CD4-positive, alpha-beta T cell (primary cell): ENCODE results near the gene ZNF10. TPM values are rescaled to one million over a fixed set of nuclear protein-coding genes. Genes with fewer than 3 reads are reported as not detected.

ENCODE experiments used
- ATAC-seq: fragments of 200-7000 bp; cut with Tn5 transposase; one replicate; pipeline ENCODE4 v1.10.0; 2022; ENCODE audit warnings: mild to moderate bottlenecking; ENCODE audit not compliant: poor library complexity
- CTCF ChIA-PET: fragments of 350-600 bp; sonication (Branson Sonifier 250); formaldehyde crosslinking; loops from one replicate; lab custom pipeline; 2021; ENCODE audit warnings: antibody characterized with exemption, inconsistent platforms; lab: Charles Lee
- POLR2A ChIA-PET: fragments of 350-600 bp; sonication (Branson Sonifier 250); formaldehyde crosslinking; loops from one replicate; lab custom pipeline; 2021; ENCODE audit warnings: antibody characterized with exemption, inconsistent platforms; lab: Charles Lee
- DNase-seq, 14 experiments: peaks; one replicate each; pipeline ENCODE4 v3.0.0-alpha.2; 2013 to 2020; ENCODE audit warnings: mixed read lengths in 2 of 14
- H3K27ac ChIP-seq, 2 donors: one replicate each; pipeline versions ENCODE4 v1.5.1 to v1.7.0; 2013; ENCODE audit warnings: low read length in 2 of 2, low read depth in 1 of 2, mild to moderate bottlenecking in 1 of 2
- H3K27me3 ChIP-seq, 2 experiments: 1 replicate in 1 of 2; 2 replicates in 1 of 2; pipeline versions ENCODE4 v1.6.1 to v1.7.0; 2013; ENCODE audit warnings: low read length in 2 of 2, control low read depth in 1 of 2, mild to moderate bottlenecking in 1 of 2, moderate library complexity in 1 of 2; ENCODE audit not compliant: insufficient read depth in 2 of 2, control insufficient read depth in 1 of 2
- H3K36me3 ChIP-seq: one replicate; pipeline ENCODE4 v1.6.1; 2013; ENCODE audit warnings: low read length, control low read depth; ENCODE audit not compliant: insufficient read depth
- H3K4me1 ChIP-seq: one replicate; pipeline ENCODE4 v1.6.1; 2013; ENCODE audit warnings: low read length, control low read depth; ENCODE audit not compliant: insufficient read depth
- H3K4me3 ChIP-seq: one replicate; pipeline ENCODE4 v1.5.1; 2013; ENCODE audit warnings: mild to moderate bottlenecking, low read length, moderate library complexity
- H3K9me3 ChIP-seq, 2 experiments: 1 replicate in 1 of 2; 2 replicates in 1 of 2; pipeline versions ENCODE4 v1.6.1 to v1.7.0; 2013; ENCODE audit warnings: low read length in 2 of 2, mild to moderate bottlenecking in 2 of 2, control low read depth in 1 of 2, moderate library complexity in 1 of 2; ENCODE audit not compliant: control insufficient read depth in 1 of 2, insufficient read depth in 1 of 2
- H3K27ac Mint-ChIP-seq: one replicate; pipeline ENCODE4 v1.8.0; 2020; ENCODE audit warnings: mixed read lengths
- H3K27me3 Mint-ChIP-seq: one replicate; pipeline ENCODE4 v1.8.0; 2021; ENCODE audit warnings: mixed read lengths
- H3K36me3 Mint-ChIP-seq: one replicate; pipeline ENCODE4 v1.8.0; 2021; ENCODE audit warnings: low read depth, mixed read lengths
- H3K4me1 Mint-ChIP-seq: one replicate; pipeline ENCODE4 v1.8.0; 2021; ENCODE audit warnings: low read depth, mixed read lengths
- H3K4me3 Mint-ChIP-seq: one replicate; pipeline ENCODE4 v1.8.0; 2020; ENCODE audit warnings: mild to moderate bottlenecking, mixed read lengths
- H3K9me3 Mint-ChIP-seq: one replicate; pipeline ENCODE4 v1.8.0; 2020; ENCODE audit warnings: mixed read lengths
- intact Hi-C, 2 experiments: fragments of 100-400 bp; cut with DNase I in 1 of 2; cut with micrococcal nuclease in 1 of 2; formaldehyde crosslinking; loops; one replicate each; pipeline versions ENCODE4 v1.15.1 to v1.9.0; 2023 to 2025; cut with DNase I, micrococcal nuclease
- total RNA-seq, 174 experiments: library from RNA in 2 of 174; stranded (reverse) in 2 of 174; gene quantifications; one replicate each; pipeline ENCODE4 v1.2.3 and lab custom pipeline; 2021 to 2026
- TF ChIP-seq, protein P1 (sequence below): fragments of 200-600 bp; IDR thresholded peaks from one replicate; pipeline ENCODE4 v1.8.0; 2022; ENCODE audit warnings: antibody characterized with exemption, mild to moderate bottlenecking

The ZNF10 gene
- total RNA-seq, 2 experiments from 2014 or later, result 43.3 to 47.8 TPM

DNA sequence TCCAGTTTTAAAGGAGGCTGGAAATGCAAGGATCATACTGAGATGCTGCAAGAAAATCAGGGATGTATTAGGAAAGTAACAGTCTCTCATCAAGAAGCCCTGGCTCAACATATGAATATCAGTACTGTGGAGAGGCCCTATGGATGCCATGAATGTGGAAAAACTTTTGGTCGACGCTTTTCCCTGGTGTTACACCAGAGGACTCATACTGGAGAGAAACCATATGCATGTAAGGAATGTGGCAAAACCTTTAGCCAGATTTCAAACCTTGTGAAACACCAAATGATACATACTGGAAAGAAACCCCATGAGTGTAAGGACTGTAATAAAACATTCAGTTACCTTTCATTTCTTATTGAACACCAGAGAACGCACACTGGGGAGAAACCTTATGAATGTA lies 24.8 kb upstream of the ZNF10 start:
- POLR2A ChIA-PET, result interaction anchor here (1.2 kb wide), 1 partner anchor 24 kb away, joined by 3 read pairs; the partner anchor contains the start of genes ZNF10 and ZNF891
- no peaks in the 10 kb centered on the region for H3K4me1 ChIP-seq
- H3K27ac ChIP-seq, result no peak overlapping the region
- ATAC-seq (no peak), DNase-seq (no peak)
- H3K4me3 Mint-ChIP-seq, result no peak overlapping the region
- H3K9me3 Mint-ChIP-seq, result peaks cover 19% of the 10 kb centered on the region
- H3K36me3 ChIP-seq, result peaks cover 55% of the 10 kb centered on the region
- no peaks in the 10 kb centered on the region for H3K27me3 Mint-ChIP-seq
- CTCF ChIA-PET, result no interaction called here
- no peak overlapping the region for H3K27ac Mint-ChIP-seq
- peaks cover 100% of the 10 kb centered on the region for H3K36me3 Mint-ChIP-seq
- peaks cover 38 to 100% of the 10 kb centered on the region in 2 experiments for H3K9me3 ChIP-seq
- TF ChIP-seq, protein P1, sequence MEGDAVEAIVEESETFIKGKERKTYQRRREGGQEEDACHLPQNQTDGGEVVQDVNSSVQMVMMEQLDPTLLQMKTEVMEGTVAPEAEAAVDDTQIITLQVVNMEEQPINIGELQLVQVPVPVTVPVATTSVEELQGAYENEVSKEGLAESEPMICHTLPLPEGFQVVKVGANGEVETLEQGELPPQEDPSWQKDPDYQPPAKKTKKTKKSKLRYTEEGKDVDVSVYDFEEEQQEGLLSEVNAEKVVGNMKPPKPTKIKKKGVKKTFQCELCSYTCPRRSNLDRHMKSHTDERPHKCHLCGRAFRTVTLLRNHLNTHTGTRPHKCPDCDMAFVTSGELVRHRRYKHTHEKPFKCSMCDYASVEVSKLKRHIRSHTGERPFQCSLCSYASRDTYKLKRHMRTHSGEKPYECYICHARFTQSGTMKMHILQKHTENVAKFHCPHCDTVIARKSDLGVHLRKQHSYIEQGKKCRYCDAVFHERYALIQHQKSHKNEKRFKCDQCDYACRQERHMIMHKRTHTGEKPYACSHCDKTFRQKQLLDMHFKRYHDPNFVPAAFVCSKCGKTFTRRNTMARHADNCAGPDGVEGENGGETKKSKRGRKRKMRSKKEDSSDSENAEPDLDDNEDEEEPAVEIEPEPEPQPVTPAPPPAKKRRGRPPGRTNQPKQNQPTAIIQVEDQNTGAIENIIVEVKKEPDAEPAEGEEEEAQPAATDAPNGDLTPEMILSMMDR, result no peak
- no peaks in the 10 kb centered on the region for H3K4me1 Mint-ChIP-seq
- H3K27me3 ChIP-seq, result no peaks in the 10 kb centered on the region
- H3K4me3 ChIP-seq, result no peak overlapping the region
- intact Hi-C loops, result loop anchor here in 1 of 2 experiments (5.0 kb wide), 1 partner anchor 53 kb away; no protein-coding TSS in a partner anchor

DNA sequence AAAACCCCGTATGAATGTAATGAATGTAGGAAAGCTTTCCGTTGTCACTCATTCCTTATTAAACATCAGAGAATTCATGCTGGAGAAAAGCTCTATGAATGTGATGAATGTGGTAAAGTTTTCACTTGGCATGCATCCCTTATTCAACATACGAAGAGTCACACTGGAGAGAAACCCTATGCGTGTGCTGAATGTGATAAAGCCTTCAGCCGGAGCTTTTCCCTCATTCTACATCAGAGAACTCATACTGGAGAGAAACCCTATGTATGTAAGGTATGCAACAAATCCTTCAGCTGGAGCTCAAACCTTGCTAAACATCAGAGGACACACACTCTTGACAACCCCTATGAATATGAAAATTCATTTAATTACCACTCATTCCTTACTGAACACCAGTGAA lies 24.2 kb upstream of the ZNF10 start:
- Histone ChIP-seq H3K4me3 (no peak overlapping the region), H3K9me3 (peaks cover 40 to 100% of the 10 kb centered on the region in 2 experiments), H3K27ac (no peak overlapping the region), H3K27me3 (no peaks in the 10 kb centered on the region), H3K36me3 (peaks cover 48% of the 10 kb centered on the region), H3K4me1 (no peaks in the 10 kb centered on the region)
- TF ChIP-seq, protein P1, result no peak
- DNase-seq (peak in 1 of 14 experiments; percentile 1), ATAC-seq (no peak)
- Mint-ChIP-seq H3K27me3 (no peaks in the 10 kb centered on the region), H3K4me1 (no peaks in the 10 kb centered on the region), H3K36me3 (peaks cover 100% of the 10 kb centered on the region), H3K9me3 (peaks cover 16% of the 10 kb centered on the region), H3K4me3 (no peak overlapping the region), H3K27ac (no peak overlapping the region)
- POLR2A ChIA-PET, result interaction anchor here (1.2 kb wide), 1 partner anchor 24 kb away, joined by 3 read pairs; the partner anchor contains the start of genes ZNF10 and ZNF891
- CTCF ChIA-PET, result no interaction called here
- intact Hi-C loops, result loop anchor here in 1 of 2 experiments (5.0 kb wide), 1 partner anchor 54 kb away; no protein-coding TSS in a partner anchor

DNA sequence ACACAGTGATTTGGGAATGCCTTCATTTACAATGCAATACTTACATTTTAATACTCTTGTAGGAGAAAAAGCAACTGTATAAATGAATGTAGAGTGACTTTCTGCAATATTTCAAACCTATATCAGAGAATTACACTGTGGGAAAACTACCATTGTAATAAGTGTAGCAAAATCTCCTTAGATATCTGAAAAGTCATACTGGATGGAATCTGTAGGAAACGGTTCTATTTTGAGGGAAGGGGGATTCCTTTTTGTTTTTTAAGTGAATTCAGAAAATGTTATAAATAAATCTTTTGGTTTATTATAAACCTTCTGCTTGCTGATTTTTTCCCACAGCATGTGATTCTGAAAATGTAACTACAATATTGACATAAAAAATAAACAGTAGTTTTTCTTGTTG lies 23.3 kb upstream of the ZNF10 start:
- DNase-seq (no peak), ATAC-seq (no peak)
- Mint-ChIP-seq H3K27me3 (no peaks in the 10 kb centered on the region), H3K36me3 (peaks cover 100% of the 10 kb centered on the region), H3K4me3 (no peak overlapping the region), H3K4me1 (no peaks in the 10 kb centered on the region), H3K27ac (no peak overlapping the region), H3K9me3 (peaks cover 12% of the 10 kb centered on the region)
- intact Hi-C loops, result loop anchor here in 1 of 2 experiments (5.0 kb wide), 1 partner anchor 55 kb away; no protein-coding TSS in a partner anchor
- Histone ChIP-seq H3K9me3 (peaks cover 36 to 100% of the 10 kb centered on the region in 2 experiments), H3K27ac (no peak overlapping the region), H3K27me3 (no peaks in the 10 kb centered on the region), H3K4me1 (no peaks in the 10 kb centered on the region), H3K4me3 (no peak overlapping the region), H3K36me3 (peaks cover 41% of the 10 kb centered on the region)
- POLR2A ChIA-PET, result no interaction called here
- TF ChIP-seq, protein P1, result no peak
- CTCF ChIA-PET, result no interaction called here
